Measurements from ENCODE around the gene ATP1A4.

DNA sequence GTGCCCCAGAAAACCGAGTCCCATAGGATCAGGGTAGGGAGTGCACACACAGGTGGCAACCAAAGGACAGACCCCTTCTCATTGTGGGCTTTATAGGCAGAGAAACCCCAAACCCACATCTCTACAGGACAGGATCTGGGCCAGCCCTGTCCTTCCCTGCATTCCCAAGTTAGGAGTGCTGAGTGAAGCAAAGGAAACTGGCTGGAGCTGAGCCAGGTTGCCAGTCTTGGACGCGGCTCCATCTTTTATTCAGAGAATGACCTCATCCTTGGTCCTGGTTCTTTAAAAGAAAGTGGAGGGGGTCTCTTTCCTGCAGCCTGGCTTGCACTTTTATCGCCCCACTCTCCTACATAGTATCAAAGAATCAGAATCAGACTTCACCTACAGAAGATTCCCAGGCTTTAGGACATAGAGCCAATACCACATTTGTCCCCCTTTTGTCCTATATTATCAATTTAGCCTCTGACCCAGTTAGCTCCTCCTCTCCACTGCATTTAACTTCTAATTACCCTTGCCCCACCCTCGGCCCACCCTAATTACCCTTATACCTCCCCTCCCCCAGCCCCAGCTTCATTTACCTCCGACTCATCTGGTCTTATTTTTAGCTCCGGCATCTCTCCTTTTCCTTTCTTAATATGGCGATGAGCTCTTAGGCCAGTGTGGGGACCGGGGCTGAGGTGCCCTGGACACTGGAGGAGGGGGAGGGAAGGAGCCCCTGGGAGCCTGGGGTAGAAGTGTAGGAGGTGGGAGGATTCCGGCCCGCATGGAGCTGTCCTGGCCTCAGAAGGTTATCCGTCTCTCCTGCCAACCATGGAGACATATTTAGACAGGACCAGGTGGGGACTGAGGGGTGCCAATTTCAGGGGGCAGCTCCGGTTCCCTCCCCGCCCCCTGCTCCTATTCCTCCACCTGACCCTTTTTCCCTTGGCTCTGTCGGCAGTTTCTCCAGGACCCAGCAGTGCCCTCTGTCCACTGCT, 38.5 kb downstream of the ATP1A4 start, which contains the start of gene CASQ1:
- TF ChIP-seq, protein P1, sequence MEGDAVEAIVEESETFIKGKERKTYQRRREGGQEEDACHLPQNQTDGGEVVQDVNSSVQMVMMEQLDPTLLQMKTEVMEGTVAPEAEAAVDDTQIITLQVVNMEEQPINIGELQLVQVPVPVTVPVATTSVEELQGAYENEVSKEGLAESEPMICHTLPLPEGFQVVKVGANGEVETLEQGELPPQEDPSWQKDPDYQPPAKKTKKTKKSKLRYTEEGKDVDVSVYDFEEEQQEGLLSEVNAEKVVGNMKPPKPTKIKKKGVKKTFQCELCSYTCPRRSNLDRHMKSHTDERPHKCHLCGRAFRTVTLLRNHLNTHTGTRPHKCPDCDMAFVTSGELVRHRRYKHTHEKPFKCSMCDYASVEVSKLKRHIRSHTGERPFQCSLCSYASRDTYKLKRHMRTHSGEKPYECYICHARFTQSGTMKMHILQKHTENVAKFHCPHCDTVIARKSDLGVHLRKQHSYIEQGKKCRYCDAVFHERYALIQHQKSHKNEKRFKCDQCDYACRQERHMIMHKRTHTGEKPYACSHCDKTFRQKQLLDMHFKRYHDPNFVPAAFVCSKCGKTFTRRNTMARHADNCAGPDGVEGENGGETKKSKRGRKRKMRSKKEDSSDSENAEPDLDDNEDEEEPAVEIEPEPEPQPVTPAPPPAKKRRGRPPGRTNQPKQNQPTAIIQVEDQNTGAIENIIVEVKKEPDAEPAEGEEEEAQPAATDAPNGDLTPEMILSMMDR (conservative IDR thresholded peaks at IDR 0.05; ENCODE audit: low read depth, low read length) = no peak
- TF ChIP-seq EZH2 (IDR thresholded peaks at IDR 0.05; ENCODE audit: borderline replicate concordance, low read depth, low read length, poor library complexity, severe bottlenecking) = no peak

Measured in A673 (cell line).